LNCaP clone FGC (cell line): Measurements from ENCODE around the gene NGEF.

Experiments used
- DNase-seq: peaks from one replicate; pipeline ENCODE4 v3.0.0-alpha.2; 2011; ENCODE audit warnings: low read depth
- H3K4me3 ChIP-seq: 2 replicates; pipeline ENCODE4 v1.5.1; 2011; ENCODE audit warnings: mild to moderate bottlenecking, low read depth, low read length, control low read depth
- CTCF ChIP-seq: IDR thresholded peaks from 2 replicates; pipeline ENCODE4 v1.5.1; 2012; ENCODE audit warnings: mild to moderate bottlenecking; ENCODE audit not compliant: control insufficient read depth, insufficient read depth; ENCODE audit errors: extremely low read depth

Gene NGEF

GRCh38 chr2:232984451-232985207 lies 28.4 kb downstream of the NGEF start:
- TF ChIP-seq CTCF: no peak
- H3K4me3 ChIP-seq: no peak overlapping the region
- no peak for DNase-seq

DNA sequence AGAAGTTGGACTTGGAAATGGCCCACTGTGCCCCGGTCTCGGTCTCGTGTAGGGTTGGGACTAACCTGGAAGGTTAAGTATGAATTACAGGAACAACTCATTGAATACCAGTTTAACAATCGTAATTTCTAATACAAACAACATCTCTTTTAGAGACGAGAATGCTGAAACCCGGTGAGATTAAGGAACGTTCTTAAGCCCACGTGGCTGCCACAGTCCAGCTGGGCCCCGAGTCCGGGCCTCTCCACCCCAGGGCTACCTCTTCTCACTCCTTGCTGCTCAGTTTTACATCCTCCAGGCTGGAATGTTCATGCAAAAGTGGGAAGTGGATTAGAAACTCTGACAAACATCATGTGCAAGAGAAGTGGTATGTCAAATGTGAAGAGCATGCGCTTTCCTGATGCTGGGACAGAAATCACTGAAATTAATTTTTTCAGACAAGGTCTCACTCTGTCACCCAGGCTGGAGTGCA lies 29.4 kb downstream of the NGEF start:
- no peak overlapping the region for H3K4me3 ChIP-seq
- TF ChIP-seq CTCF: no peak
- DNase-seq: no peak

DNA sequence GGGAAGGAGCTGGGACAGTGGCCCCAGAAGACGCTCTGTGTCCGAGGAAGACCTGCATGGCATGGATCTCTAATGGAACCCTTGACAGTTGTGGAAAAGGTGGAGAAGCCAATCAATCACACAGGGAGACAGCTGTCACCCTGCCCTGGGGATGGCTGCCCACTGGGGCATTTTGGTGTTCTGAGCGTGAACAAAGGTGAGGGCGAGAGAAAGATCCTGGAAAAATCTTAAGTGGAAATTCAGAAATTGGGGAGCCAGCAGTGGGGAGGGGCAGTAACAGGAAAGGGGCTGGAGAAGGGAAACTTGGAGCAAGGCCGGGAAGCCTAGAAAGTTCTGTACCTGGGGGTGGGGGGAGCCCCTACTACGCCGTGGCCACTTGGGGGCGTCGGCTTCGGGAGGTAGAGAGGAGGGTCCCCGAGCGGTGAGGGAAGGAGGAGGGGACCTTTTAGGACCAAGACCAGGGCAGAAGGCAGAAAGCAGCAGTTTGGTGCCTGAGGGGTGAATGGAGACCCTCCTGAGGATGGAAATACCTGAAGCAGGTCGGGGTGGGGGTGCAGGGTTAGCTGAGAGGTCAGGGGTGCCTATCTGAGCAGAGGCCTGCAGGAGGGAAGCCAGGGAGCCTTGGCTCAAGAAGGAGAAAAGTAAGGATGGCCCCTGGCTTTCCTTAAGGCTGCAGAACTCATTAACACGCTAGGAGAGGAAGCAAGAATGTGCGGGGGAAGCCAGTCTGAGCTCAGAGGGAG lies 30.0 kb downstream of the NGEF start:
- DNase-seq: no peak
- H3K4me3 ChIP-seq: no peak overlapping the region
- TF ChIP-seq CTCF: no peak

- H3K4me3 ChIP-seq: no peak overlapping the region
- peak; percentile 23; the same call in 1 of the 2 replicates for TF ChIP-seq CTCF
- DNase-seq: no peak
Observed at GRCh38 chr2:232981767-232982360, 31.2 kb downstream of the NGEF start.

GRCh38 chr2:232981356-232981755 lies 31.7 kb downstream of the NGEF start:
- no peak for TF ChIP-seq CTCF
- DNase-seq: peak; percentile 40

DNA sequence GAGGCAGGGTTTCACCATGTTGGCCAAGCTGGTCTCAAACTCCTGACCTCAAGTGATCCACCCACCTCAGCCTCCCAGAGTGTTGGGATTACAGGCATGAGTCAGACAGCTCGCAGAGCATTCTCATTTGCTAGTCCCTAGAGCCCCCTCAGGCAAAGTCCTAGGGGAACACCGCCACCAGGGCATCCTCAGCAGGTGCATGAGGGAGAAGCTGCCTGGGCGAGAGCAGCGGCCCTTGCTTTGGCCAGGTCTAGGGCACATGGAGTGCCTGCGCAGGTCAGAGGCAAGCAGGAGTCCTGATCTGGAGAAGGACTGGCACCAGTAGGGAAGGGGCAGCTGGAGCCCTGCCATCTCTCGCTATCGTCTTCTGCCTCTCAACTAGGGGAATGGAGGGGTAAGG lies 32.4 kb downstream of the NGEF start:
- TF ChIP-seq CTCF: no peak
- DNase-seq: no peak
- H3K4me3 ChIP-seq: no peak overlapping the region

More at GRCh38 chr2:232981356-232981755, 31.7 kb downstream of the NGEF start:
- H3K4me3 ChIP-seq: no peak overlapping the region
